GM18858 (cell line): ENCODE data around the gene EPHA6.
A peak's percentile ranks its signal among the peaks of the same experiment; 100 is the strongest.

ENCODE experiments used
- ATAC-seq: cut with Tn5 transposase; IDR thresholded peaks from one replicate; pipeline ENCODE4 v1.9.1; 2021; ENCODE audit not compliant: unreplicated experiment

Gene EPHA6

GRCh38 chr3:97689962-97690361 is 875.6 kb downstream of the EPHA6 start:
- no peak for ATAC-seq

GRCh38 chr3:97691354-97691753 is 877.0 kb downstream of the EPHA6 start:
- ATAC-seq = no peak

DNA sequence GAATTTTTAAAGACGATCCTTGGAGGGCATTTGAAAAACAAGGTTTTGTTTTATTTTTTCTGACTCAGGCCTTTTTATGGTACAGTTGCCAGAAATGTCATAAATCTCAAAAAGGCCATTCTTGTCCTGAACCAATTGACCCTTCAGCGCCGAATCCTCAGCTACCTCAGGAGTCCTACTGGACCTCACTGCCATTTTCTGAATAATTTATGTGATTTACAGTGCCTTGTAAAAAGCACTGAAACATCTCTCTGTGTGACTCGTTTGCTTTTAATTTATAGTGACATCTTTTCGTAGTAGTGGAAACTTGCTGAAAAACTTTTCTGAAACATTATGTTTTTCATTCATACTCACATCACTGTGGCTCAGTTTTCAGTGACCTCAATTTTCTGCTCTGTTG is 878.0 kb downstream of the EPHA6 start:
- no peak for ATAC-seq

GRCh38 chr3:97692831-97693230 is 878.4 kb downstream of the EPHA6 start:
- ATAC-seq = no peak

DNA sequence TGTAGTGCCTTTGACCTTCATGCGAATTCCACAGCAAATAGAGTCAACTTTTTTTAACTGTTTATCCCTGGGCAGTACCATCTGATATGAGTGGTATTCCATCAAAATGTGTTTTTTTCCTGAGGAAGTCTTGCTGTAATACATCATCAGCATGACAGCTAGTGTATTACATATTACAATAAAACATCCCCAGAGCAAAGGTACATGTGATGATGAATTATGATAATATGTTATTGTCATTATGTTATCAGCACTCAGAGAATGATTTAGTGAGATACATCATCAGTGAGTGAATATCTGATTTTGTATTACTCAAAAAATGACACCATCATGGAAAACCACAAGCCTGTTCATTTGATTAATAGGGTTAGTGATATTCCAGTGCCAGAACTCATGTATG is 880.5 kb downstream of the EPHA6 start:
- no peak for ATAC-seq

- ATAC-seq = no peak
Measured at GRCh38 chr3:97698691-97699090, 884.3 kb downstream of the EPHA6 start.

- ATAC-seq = no peak
Measured at GRCh38 chr3:97699889-97700288, 885.5 kb downstream of the EPHA6 start.

DNA sequence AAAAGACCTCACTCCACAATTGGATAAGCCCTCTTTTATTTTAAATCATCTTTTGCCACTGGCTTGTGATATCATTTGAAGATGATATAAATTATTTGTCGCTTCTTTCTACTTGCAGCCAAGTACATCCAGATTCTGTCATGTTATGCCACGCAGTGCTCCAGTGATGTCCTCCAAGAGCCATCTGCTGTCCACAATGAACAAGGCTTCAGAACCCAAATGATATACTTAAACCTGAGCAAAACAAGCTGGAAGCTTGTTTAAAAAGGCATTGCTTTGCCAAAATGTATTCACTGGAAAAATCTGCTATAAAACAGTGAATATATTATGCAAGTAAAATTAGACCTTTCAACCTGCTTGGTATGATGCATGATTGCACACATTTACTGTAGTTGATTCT is 891.4 kb downstream of the EPHA6 start:
- ATAC-seq = no peak

- no peak for ATAC-seq
Measured at GRCh38 chr3:97706226-97706625, 891.8 kb downstream of the EPHA6 start.

GRCh38 chr3:97711654-97712053 is 897.3 kb downstream of the EPHA6 start:
- ATAC-seq = no peak

DNA sequence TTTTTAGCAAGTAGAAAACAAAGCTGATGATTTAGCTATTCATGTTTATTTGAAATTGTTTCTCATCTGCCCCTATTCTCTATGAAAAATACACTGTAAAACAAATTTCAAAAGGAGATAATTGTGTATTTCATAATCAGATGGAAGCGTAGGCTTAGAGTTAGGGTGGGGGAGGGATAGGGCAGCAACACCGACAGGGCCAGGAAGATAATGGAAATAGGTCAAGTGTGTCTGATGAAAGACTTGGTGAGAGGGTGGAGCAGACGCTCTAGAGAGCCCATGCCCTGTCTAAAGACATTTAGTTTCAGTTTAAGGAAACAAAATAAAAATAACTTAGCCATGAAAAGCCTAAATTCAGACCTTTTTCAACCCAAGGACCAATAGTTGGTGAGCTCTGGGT is 898.5 kb downstream of the EPHA6 start:
- ATAC-seq = no peak

DNA sequence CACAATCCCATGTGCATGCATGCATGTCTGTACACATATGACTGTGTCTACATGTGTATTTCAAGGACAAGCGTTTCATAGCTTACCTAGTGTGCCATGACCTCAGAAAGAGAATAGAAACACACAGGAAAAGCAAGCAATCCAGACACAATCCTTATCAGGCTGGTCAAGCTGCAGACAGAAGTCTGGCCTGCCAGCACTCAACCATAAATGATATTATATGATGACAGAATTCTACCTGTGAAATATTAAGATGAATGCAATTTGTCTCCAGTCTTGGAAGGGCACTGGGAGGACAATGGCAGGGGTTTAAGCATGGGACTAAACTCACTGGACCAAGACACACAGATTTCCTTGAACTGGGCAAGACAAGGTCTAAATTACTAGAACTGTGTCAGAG is 899.2 kb downstream of the EPHA6 start:
- ATAC-seq = no peak

GRCh38 chr3:97719156-97719821 is 904.9 kb downstream of the EPHA6 start:
- ATAC-seq = peak; percentile 88

- no peak for ATAC-seq
Measured at GRCh38 chr3:97720417-97720816, 906.0 kb downstream of the EPHA6 start.

DNA sequence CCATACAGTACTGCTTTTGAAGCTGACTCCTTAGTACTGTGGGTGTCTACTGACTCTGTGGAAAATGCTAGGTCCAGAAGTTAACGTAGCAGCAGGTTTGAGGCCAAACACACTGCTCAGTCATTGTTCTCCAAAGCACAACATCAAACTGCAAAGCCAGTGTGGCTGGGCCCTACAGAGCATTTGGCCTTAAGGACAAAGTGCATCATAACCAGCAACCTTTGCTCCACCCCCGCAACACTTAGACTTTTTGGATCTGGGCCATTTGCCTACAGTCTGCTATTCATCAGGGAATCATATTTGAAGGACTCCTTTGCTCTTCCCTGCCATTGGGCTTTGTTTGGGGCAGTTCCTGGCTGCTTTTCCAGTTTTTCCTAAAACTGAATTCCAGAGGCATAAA is 907.1 kb downstream of the EPHA6 start:
- no peak for ATAC-seq

DNA sequence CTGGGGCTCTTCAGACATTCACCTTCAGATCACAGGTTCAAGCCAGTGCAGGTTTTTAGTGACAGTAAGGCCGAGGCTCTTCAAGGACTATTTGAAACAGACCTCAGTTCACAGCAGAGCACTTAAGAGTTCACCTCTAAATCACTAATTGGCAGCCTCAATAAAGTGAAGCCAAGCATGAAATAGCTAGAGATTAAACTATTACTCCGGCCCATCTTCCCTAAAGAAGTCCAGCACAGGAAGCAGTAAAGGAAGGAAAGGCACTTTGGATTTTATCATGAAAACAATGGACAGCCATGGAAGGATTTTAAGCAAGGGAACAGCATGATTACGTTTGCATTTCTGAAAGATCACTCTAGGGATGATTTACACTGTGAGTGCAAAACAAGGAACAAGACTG is 922.5 kb downstream of the EPHA6 start:
- ATAC-seq = no peak

GRCh38 chr3:97738761-97739160 is 924.4 kb downstream of the EPHA6 start:
- no peak for ATAC-seq

GRCh38 chr3:97742036-97742435 is 927.6 kb downstream of the EPHA6 start:
- no peak for ATAC-seq

GRCh38 chr3:97744289-97744688 is 929.9 kb downstream of the EPHA6 start:
- ATAC-seq = no peak

DNA sequence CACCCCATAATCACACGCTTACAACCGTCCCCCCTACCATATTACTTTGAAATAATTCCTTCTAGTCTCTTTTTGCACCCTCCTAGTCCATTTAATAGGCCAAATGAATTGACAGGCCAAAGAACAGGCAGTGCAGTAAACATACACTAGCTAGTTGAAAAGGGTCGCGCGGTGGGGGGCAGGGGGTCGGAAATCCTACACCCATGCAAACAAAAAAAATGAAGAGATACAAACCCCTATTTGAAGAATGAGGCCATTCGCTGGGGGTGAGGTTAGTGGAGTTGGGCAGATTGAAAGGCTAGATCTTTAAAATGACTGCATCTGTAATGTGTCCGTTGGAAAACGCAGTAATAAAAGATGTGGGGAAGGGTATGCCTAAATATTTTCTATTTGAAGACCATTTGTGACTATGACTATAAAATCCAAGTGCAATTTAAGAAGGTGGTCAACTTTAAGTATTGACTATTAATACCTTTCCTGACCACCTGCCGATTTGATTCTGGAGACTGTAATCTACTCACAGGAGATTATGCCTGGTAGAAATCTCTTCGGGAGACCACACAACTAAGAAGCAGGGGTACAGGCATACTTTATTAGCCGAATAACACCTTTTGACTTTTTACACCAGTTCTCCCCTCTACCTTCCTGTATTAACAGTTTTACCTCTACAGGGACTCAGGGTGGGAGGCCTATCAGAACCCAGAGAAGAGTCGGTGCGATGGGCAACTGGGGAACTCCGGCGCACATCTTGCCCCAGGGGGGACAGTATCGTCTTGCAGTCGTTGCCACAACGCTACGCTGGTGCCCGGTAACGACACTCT is 949.4 kb downstream of the EPHA6 start:
- ATAC-seq = no peak

DNA sequence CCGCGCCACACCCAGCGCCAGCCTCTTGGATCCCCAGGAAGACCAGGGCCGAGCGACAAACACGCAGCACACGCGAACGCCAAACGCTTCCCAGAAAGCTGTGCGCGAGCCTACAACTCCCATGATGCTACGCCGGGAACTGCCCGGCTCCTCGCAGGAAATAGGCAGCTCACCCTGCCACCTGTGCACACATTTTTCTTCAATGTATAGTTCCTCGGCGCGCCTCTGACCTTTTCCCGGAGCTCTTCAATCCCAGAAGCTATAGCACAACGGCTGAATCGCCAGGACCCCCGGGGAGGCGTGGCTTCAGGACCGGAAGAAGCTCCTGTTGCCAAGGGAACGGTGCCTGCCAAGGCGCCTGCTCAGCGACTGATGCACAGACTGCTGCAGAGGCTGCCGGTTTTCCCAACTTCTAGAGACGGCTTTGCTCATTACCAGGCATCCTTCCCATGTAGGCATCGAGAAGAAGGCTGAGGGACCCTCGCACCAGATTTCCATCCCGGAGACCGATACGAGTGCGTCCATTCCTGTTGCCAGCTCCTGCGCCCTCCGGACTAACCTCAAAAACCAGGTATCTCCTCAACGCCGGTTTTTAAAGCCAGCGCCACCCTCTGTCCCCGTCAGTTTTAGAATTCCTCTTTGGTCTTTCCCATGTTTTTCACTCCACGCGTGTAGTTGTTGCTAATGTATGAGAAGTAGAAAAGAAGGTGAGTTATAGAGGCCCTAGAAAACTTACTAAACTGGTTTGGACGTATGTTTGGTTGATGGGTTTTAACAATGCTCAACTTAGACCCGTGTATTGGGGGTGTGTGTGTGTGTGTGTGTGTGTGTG is 950.2 kb downstream of the EPHA6 start, which contains the start of gene ARL6:
Gene ARL6 (plus strand): TSS at position 352 of the 832 bp plus-strand sequence. CDS start 3,350 bp downstream, outside the sequence.
- peak; percentile 91 for ATAC-seq

DNA sequence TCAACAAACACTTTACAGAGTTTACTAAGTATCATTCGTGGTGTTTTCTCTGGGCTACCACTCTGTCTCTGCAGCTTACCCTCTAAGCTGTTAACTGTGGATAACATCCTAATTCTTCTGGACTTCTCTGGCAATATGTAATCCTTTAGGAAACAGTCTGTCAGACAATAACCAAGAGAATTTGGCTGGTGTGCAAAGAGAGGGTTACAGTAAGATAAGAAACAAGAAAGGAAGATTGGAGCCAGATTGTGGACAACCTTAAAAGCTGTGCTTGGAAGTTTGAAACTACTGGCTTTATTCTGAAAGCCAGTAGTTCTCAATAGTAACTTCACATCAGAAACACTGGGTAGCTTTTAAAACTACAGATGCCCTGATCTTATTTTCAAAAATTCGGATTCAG is 950.9 kb downstream of the EPHA6 start:
- no peak for ATAC-seq
